ENCODE measurements around the gene GATAD2A.

GATAD2A gene

DNA sequence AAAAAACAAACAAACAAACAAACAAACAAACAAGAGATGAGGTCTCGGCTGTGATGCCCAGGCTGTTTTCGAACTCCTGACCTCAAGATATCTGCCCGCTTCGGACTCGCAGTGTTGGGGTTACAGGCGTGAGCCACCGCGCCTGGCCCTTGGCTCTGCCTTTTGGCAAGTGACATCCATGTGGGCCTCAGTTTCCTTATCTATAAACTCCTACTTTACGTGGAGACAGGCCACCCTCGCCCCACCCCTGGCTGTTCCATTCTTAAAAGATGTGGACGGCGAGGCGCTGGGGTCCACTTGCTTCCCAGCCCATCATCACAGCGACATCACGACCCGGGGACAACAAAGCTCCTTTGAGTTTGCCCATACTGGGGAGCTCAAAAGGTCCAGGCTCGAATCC lies 108.2 kb downstream of the GATAD2A start:
- no peak for DNase-seq (ENCODE audit: low read depth)

DNA sequence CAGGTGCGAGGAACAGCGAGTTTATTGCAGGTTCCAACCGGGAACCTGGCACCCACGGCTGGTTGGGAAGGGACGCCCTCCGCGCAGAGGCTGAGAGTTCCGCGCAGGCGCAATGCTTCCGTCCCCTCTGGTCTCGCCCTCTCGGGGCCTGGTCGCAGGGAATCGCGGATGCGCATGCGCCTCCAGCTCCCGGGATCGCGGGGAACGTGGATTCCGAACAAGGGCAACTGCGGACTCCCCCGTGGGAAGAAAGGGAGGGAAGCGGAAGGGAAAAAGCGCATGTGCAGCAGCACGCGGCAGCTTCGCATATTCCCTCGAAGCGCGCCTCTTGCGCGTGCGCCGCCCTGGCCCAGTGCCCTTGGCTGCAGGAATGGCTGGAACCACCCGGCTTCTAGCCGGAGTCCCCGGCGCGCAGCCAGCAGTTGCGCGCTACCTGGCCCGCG lies 108.8 kb downstream of the GATAD2A start:
- peak; percentile 74 for DNase-seq (ENCODE audit: low read depth)

DNA sequence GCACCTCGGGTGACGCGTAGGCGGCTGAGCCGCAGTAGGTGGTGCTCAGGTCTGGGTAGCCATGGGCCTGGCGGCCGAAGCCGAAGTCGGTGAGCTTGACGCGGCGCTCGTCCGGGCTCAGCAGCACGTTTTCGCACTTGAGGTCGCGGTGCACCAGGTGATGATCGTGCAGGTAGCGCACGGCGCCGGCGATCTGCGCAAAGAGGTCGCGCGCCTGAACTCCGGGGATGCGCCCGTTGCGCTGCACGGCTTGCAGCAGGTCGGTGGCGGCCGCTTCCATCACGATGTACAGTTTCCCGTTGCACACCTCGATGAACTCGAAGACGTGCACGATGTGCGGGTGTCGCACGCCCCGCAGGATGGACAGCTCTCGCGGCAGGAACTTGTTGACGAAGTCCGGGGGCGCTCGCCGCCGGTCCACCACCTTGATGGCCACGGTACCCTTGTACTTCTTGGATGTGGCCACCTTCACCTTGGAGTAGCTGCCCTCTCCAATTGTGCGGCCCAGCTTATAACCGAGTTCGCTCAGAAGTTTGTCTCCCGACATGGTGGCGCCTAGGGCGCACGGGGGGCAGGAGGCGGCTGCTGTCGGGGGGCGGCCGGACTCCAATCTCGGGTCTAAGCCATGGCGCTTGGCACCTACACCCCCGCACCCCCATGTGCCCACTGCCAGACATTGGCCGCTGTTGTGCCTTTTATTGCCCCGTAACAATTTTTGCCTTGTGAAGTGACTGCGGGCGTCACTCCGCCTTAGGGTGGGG lies 109.6 kb downstream of the GATAD2A start, which contains the start of gene TSSK6:
TSS of gene TSSK6 (minus strand) at position 668 of the 761 bp plus-strand sequence. CDS start at position 547, 121 bp downstream.
- DNase-seq (ENCODE audit: low read depth), result no peak

DNA sequence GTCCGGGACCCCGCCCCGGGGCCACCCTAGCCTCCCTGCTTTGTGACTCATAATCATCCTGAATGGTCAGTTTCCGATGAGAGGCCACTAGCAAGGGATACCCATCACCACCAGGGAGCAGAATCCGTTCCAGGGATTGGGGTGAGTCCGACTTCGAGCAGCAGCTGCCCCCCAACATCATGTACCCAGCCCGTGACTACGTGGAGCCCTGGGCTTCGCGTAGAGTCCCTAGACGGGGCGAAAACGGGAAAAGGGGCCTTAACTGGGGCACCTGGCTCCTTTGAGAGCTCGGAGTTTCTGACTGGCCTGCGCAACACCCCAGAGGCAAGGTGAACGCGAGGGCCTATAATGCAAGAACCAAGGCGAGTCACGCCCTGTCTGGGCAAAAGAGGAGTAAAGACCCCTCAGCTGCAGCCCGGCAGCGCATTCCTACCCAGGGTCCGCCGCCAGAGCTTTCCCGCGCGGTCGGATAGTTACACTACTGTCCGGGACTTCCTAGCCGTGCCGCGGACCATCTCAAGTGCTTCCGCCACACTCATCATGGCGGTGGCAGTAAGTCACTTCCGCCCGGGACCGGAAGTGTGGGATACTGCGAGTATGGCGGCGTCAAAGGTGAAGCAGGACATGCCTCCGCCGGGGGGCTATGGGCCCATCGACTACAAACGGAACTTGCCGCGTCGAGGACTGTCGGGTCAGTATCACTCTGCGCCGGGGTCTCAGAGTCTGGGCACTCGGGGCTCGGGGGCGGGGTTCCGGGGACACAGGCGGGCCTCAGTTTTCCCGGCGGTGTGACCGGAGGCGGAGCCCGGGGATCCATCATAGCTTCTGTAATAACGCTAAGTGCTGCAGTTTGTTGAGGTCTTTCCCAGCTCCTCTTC lies 110.4 kb downstream of the GATAD2A start, which contains the start of gene NDUFA13:
TSS of gene NDUFA13 (plus strand) at position 584 of the 878 bp plus-strand sequence. CDS start at position 598, 14 bp downstream.
- peak; percentile 92 for DNase-seq (ENCODE audit: low read depth)

DNA sequence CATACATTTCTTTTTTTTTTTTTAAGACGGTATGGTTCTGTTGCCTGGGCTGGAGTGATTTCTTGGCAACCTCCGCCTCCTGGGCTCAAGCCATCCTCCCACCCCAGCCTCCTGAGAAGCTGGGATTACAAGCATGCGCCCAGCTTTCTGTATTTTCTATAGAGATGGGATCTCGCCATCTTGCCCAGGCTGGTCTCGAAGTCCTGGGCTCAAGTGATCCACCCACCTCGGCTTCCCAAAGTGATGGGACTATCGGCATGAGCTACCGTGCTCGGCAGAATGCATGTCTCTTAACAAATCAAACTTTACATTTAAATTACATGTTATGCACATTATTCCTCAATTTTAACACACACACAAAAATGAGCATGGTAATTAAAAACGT lies 111.8 kb downstream of the GATAD2A start:
- no peak for DNase-seq (ENCODE audit: low read depth)

DNA sequence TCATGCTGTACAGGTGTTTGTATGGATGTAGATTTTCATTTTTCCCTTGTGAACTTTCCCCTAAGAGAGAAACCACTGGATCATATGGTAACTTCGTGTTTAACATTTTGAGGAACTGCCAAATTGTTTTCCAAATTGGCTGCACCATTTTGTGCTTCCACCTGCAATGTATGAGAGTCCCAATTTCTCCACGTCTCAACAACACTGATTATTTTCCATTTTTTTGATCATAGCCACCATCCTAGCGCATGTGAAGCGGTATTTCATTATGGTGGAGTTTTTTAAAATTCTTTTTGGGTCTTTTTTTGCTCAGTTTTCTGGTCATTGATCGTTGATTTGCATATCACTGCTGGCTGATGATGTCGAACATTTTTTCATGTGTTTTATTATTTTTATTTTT lies 115.5 kb downstream of the GATAD2A start:
- DNase-seq (ENCODE audit: low read depth), result no peak

DNA sequence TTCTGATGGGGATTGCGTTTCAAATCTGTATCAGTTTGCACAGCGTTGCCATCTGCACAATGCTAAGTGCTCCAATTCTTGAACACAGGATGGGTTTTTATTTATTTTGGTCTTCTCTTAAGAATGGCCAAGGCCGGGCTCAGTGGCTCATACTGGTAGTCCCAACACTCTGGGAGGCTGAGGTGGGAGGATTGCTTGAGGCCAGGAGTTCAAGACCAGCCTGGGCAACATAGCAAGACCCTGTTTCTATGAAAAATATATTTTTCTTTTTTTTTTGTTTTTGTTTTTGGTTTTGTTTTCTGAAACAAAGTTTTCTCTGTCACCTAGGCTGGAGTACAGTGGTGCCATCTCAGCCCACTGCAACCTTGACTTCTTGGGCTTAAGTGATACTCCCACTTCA lies 117.7 kb downstream of the GATAD2A start:
- DNase-seq (ENCODE audit: low read depth), result no peak

DNA sequence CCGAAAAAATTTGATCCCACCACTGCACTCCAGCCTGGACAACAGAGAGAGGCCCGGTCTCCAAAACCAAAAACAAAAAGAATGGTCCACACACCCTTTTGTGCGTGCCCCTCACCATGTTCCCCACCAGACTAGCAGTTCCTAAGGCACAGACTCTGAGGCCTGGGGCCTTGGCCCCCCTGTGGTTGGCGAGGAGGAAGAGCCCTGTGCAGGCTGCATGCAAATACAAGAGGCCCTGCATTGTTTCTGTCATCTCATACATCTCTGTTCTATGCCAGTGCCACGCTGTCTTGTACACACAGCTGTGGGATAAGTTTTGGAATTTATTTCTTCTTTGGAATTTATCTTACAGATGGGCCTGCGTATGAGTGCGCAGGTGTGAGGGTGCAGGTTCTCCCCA lies 118.6 kb downstream of the GATAD2A start:
- no peak for DNase-seq (ENCODE audit: low read depth)

DNA sequence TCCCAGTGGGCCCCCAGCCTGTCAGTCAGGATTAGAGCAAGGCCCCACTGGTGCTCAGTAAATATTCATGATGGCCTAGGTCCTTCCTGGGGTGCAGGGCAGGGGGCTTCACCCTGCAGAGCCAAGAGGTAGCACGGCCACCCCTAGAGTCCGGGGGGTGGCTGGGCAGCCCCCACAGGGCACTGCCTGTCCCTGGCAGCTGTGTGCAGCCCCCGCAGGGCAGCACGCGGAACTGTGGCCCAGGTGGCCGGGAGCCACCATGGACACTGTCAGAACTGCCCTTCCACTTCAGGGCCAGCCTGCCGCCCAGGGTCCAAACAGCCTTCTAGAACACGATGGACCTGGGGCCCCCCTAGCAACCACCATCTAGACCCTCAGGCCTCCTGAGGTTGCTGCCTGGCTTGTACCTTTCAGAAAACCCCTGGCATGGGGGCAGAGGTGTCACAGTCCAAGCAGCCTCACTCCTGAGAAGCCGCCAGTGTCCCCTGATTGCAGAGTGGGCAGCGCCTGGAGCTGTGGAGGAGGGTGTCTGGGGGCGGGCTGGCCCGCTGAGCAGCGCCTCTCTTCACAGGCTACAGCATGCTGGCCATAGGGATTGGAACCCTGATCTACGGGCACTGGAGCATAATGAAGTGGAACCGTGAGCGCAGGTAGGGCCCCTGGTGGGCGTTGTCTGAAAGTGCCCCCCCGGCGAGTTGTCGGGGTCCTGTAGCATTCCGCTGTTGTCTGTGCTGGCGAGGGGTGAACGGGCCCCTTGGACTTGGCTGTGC lies 120.3 kb downstream of the GATAD2A start:
- DNase-seq (ENCODE audit: low read depth), result no peak

DNA sequence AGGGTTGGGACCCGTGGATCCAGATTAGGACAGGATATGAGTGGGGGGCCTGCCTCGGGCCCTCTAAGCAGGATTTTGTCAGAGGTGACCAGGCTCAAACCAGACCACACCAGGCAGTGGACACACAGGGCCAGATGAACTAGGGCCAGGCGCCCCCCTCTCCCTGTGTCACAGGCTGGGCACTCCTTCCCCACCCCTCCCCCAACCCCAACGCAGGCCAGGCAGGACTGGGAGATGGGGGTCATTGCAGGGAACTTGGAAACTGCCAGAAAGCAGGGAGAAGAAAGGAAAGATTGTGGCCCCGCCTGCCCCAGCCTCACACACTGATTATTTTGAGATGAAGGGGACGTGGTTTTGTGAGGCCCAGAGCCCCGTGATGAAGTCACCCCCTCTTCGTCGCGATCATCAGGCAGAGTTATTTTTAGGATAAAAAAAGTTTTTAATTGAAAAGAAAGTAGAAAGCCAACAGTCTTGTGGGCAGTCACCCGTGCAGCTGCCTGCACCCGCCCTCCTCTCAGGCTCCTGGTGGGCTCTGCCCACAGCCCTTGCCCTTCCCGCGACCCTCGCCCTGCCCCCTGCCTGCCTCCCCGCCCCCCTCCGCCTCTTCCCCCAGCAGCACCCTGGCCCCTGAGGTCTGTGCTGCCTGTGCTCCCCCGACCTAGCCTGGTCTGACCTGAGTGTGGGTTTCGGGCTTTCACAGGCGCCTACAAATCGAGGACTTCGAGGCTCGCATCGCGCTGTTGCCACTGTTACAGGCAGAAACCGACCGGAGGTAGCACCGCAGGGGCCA lies 121.3 kb downstream of the GATAD2A start:
- DNase-seq (ENCODE audit: low read depth), result no peak

DNA sequence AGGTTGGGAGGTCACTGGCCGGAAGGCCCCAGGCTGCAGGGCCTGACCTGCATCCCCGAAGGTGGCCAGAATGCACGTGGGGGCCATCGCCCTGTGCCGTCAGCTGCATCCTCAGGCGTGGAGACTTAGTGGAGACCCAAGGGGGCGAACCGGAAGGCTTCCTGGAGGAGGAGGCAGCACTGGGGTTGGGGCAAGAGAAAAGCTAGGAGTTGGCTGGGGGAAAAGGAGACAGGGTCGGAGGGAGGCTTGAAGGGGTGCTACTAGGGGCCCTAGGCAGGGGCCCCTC lies 121.8 kb downstream of the GATAD2A start:
- no peak for DNase-seq (ENCODE audit: low read depth)

DNA sequence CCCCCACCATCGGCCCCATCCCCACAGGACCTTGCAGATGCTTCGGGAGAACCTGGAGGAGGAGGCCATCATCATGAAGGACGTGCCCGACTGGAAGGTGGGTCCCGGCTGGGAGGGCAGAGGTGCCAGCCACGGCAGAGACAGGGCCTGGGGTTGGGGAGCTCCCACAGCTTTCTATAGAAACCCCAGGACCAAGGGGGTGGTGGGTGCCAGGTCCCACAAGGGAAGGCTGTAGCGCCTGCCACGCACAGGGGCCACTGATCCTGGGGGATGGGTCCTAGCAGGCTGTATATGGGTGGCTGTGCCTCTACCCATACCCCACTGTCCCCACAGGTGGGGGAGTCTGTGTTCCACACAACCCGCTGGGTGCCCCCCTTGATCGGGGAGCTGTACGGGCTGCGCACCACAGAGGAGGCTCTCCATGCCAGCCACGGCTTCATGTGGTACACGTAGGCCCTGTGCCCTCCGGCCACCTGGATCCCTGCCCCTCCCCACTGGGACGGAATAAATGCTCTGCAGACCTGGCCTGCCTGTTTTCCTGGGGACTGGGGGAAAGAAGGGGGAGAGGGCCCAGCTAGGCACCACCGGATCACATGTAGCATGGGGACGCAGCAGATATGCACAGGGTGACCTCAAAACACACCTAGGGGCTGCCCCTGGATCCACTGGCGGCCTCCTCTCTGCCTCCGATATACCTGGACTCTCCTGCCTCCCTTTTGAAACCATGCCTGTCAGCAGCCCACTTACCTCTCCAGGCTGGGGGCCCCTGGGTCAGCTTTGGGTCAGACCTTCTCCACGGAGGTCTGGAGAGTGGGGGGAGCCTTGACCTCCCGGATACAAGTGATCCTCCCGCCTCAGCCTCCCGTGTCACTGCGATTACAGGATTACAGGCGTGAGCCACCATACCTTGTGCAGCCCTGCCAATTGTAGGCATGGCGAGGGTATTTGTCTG lies 122.5 kb downstream of the GATAD2A start:
- DNase-seq (ENCODE audit: low read depth), result no peak

DNA sequence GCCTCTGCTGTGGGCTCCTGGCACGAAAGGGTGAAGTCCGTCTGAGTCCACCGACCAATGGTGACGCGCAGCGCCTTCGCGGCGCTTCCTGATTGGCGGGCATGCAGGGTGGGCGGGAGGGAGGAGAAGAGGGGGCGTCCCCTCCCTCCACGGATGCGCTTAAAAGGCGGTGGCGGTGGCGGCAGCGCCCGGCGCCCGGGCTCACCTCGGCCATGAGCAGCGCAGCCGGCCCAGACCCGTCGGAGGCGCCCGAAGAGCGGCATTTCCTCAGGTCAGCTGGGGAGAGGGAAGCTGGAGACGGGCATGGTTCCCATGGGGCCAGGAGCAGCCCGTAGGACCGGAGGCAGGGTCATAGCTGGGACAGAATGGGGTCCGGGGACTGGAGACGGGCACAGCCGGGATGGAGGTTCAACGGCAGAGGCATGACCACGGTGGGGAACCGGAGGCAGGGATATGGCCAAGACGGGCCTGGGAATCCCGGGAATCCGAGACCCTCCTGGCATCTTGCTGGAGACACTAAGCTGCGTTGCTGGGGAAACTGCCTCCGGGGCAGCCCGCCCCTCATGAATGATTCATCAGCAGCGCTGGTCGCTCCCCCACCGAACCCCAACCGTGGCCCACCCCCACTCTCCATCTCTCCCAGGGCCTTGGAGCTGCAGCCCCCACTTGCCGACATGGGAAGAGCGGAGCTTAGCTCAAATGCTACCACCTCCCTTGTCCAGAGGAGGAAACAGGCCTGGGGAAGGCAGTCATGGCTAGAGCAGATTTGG lies 123.4 kb downstream of the GATAD2A start, which contains the start of gene YJEFN3:
TSS of gene YJEFN3 (plus strand) at position 191 of the 770 bp plus-strand sequence. CDS start at position 213, 22 bp downstream.
- peak; percentile 70 for DNase-seq (ENCODE audit: low read depth)

DNA sequence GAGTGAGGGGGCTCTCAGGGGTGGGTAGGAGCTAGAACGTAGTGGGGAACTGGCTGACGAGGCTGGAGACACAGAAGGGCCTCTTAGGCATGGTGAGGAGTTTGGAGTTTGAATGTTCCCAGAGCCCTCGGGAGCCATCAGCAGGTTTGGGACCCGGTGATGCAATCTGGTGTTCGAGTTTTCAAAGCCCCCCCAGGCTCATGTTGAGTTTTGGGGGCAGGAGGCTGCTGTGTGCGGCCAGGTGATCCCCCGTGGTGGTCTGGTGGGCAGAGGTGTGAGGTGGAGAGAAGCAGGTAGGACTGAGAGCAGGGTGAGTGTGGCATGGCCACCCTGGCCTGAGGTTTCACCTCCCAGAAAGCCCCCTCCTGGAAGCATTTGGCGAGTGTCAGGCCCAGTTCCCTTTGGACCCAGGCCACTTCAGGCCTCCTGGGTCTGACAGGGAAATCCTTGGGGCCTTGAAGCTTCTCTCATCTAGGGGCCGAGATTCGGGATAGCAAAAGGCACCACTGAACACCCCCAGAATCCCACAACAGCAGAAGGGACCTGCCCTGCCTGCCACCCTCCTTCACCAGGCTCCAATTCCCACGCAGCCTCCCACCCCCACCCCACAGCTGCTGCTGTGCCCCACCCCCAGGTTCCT lies 124.4 kb downstream of the GATAD2A start:
- DNase-seq (ENCODE audit: low read depth), result no peak

DNA sequence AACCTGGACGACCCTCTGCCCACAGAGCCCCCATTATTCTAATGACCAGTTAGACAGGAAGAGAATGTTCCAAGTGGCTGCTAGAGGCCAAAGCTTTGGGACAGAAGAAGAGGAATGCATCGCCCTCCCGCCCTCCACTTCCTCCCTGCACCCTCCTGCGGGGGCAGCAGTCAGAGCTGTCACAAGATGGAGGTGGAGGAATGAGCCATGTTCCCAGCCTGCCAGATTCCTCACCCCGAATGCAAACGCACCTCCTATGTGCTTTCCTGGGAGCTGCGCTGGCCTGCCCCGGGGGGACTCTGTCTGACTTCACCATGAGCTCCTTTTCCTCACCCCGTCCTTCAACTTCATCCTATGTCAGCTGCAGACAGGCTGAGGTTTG lies 124.9 kb downstream of the GATAD2A start:
- DNase-seq (ENCODE audit: low read depth), result peak; percentile 14

DNA sequence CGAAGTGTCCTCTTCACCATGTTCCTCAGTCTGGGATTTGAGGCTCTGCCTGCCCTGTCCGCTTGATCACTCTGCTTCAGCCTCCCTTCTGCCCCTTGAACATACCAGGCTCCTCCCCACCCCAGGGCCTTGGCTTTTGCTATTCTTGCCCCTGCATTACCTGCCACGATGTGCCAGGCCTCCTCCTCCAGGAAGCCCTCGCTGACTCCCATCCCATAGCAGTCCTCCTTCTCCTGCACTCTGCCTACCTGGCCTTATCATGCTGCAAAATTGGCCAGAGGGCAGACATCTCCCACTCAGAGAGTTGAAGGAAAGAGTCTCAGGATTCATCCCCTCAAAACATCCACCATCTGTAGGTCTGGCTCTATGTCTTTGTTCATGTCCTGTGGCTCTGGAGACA lies 125.4 kb downstream of the GATAD2A start:
- no peak for DNase-seq (ENCODE audit: low read depth)

DNA sequence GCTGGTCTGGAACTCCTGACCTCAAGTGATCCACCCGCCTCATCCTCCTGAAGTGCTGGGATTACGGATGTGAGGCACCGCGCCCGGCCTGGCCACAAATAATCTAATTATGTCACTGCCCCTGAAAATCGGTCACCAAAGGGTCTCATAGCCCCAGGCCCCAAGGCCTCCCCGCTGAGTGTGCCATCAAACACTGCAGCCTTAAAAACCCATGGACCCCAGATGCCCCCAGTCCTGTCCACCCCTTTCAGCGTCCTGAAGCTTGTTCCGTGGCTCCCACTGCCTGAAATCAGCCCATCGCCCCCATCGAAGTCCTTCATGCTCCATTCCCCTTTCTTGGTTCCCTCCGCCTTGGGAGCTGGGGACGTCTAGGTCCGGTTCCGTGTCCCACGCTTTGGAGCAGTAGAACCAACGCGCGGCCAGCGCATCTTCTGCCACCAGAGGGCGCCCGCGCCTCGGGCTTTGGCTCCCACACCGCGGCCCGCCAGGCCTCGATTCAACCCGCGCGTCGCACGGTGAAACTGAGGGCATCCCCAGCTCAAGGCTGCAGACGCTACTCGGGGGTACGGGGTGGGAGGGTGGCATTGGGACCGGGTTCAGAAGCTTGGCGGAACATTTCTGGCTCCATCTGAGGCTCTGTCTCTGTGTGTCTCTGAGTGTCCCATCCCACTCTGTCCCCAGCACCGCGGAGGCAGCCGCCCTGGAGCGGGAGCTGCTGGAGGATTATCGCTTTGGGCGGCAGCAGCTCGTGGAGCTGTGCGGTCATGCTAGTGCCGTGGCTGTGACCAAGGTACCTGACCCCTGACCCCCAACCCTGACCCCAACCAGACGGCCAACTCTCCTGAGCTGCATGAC lies 126.7 kb downstream of the GATAD2A start:
- peak; percentile 43 for DNase-seq (ENCODE audit: low read depth)
